Keratinocyte (primary cell): ENCODE data around the gene FAM186B.

Source experiments
- CTCF ChIP-seq, 3 experiments: IDR thresholded peaks in 1 of 3; conservative IDR thresholded peaks in 1 of 3; optimal IDR thresholded peaks in 1 of 3; 2 replicates in 2 of 3; 3 replicates in 1 of 3; pipeline versions ENCODE3 to v1.5.1; 2011; ENCODE audit warnings: low read length in 3 of 3, mild to moderate bottlenecking in 3 of 3, moderate library complexity in 2 of 3, control low read depth in 1 of 3, inconsistent platforms in 1 of 3; ENCODE audit not compliant: insufficient read depth in 2 of 3; ENCODE audit errors: extremely low read depth in 1 of 3
- EZH2 ChIP-seq: IDR thresholded peaks from one replicate; pipeline ENCODE4 v1.6.1; 2012; ENCODE audit warnings: inconsistent platforms, mild to moderate bottlenecking, low read length, moderate library complexity

DNA sequence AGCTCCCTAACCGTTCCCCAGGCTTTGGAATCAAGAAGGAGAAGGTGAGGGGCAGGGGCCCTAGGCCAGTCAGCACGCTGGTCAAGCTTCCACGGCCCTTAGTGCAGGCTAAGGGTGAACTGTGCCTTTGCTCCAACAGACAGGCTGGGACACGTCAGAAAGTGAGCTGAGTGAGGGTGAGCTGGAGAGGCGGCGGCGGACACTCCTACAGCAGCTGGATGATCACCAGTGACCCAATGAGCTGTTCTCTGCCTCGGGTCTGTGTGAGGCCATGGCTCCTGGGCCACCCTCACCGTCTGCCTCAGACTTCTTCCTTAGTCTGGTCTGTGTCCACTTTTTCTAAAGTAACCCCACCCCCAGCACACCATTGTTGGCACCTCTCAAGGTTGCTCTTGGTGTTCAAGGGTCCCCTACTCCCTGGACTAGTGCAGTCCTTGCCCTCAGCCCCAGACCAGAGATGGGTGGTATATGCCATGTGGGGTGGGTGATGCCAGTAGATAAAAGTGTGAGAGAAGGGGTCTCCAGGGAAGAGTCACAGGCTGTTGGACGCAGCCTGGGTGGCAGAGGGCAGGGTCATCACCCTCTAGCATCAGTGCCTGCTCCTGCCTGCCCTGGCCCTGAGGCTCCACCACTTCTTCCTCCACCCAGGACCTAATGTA, 38.7 kb upstream of the FAM186B start:
- TF ChIP-seq CTCF (optimal IDR thresholded peaks at IDR 0.05 in 1 of 3, IDR thresholded peaks at IDR 0.05 in 1 of 3, conservative IDR thresholded peaks at IDR 0.05 in 1 of 3; ENCODE audit: extremely low read depth in 1 of 3, insufficient read depth in 2 of 3, low read length in 3 of 3), result no peak
- no peak for TF ChIP-seq EZH2
